ENCODE measurements around the gene KPNA3. TPM values are rescaled to one million over a fixed set of nuclear protein-coding genes. Genes with fewer than 3 reads are reported as not detected.
A peak's percentile ranks its signal among the peaks of the same experiment; 100 is the strongest.
"Not testable (repeated sequence)": the region's sequence is repeated elsewhere in the genome, so short reads cannot be mapped to it uniquely, and the experiment has no call there.

The KPNA3 gene, protein sequence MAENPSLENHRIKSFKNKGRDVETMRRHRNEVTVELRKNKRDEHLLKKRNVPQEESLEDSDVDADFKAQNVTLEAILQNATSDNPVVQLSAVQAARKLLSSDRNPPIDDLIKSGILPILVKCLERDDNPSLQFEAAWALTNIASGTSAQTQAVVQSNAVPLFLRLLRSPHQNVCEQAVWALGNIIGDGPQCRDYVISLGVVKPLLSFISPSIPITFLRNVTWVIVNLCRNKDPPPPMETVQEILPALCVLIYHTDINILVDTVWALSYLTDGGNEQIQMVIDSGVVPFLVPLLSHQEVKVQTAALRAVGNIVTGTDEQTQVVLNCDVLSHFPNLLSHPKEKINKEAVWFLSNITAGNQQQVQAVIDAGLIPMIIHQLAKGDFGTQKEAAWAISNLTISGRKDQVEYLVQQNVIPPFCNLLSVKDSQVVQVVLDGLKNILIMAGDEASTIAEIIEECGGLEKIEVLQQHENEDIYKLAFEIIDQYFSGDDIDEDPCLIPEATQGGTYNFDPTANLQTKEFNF
- polyA plus RNA-seq (ENCODE audit: insufficient read length in 4 of 4), result 10 to 100 TPM; 30.8 to 38.4 (median 38.2) TPM

- peak; percentile 88 to 96 (median 92) for DNase-seq (ENCODE audit: low read depth in 4 of 4, low spot score in 3 of 4)
Observed at GRCh38 chr13:49792550-49793324, at the start of gene KPNA3. Gene KPNA3 (minus strand): TSS chr13:49792682. CDS start chr13:49792506, 176 bp downstream.

DNA sequence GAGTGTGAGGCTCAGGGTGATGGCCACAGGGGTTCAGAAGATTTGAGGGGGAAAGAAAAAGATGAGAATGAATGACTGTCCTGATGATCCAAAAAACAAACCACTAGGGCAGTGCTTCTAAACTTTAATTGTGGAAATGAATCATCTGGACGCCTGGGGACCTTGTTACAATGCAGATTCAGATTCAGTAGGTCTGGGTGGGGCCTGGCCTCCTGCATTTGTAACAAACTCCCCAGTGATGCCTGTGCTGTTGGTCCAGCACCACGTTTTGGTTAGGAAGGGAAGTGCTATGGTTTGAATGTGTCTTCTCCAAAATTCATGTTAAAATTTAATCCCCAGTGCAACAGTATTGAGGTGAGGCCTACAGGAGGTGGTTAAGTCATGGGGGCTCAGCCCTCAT, 49.5 kb upstream of the KPNA3 start:
- no peak for DNase-seq (ENCODE audit: low read depth in 4 of 4, low spot score in 3 of 4)

DNA sequence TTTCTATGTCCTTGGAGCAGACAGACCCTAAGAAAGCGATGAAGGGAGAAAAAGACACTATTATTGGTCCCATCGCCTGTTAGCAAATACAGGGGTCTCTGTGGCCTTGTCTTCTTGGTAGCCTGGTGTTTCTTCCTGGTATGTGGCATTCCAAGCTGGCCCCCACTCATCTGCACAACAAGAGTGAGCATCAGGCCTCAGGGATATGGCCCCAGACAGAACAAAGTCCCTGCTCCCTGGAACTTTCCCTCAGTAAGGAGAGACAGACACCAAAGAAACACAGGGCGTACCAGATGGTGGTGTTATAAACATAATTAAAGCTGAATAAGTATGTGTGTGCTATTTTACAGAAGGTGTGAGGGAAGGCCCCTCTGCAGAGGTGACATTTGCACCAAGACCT, 48.2 kb upstream of the KPNA3 start:
- DNase-seq (ENCODE audit: low read depth in 4 of 4, low spot score in 3 of 4), result no peak

GRCh38 chr13:49840266-49840665, 47.8 kb upstream of the KPNA3 start:
- DNase-seq (ENCODE audit: low read depth in 4 of 4, low spot score in 3 of 4), result no peak

DNA sequence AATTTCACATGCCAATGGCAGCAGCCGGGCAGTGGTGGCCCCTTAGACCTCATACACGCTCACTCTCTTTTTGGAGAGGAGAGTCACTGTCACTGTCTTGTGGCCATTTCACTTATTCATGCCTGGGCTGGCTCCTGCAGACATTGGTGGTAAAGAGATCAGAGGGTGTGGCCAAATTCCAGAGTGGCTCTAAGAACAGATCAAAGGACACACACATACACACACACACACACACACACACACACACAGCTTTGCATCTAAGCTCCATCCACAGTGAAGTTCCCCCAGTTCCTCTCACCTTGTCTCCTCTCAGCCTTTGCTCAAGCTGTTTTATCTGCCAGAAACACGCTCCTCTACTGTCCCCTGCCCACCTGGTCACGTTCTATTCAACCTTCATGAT, 46.5 kb upstream of the KPNA3 start:
- DNase-seq (ENCODE audit: low read depth in 4 of 4, low spot score in 3 of 4), result no peak

DNA sequence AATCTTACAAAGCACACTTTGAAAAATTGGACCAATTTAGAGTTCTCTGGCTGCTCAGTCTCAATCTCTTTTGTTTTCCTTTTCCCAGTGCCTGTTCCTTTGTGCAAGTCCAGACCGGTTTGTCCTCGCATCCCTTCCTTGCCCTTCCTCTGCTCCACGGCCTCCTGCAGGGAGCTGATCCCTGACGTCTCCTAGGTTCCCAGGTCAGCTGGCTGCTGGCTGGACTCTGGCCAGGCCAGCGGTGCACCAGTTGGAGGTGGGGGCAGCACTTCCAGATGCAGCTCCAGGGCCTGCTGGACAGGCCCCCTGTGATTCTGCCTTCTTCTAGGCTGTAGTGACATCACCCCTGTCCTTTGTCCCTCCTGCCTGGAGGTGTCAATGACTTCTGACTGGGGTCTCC, 44.0 kb upstream of the KPNA3 start:
- DNase-seq (ENCODE audit: low read depth in 4 of 4, low spot score in 3 of 4), result no peak

DNA sequence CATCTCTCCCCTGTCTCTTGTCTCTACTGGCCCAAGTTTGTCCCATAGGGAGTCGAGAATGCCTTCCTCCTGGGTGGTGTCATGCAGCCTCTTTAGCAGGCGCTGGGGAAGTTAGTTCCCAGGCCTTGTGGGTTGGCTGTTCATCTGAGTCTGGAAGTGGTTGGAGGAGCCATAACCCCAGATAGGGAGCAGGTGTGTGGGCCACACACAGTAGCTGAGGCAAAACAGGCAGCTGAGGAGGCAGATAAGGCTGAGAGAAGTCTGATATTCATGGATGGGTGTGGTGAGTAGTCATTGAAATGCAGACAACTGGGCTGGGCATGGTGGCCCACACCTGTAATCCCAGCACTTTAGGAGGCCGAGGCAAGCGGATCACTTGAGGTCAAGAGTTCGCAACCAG, 40.9 kb upstream of the KPNA3 start:
- no peak for DNase-seq (ENCODE audit: low read depth in 4 of 4, low spot score in 3 of 4)

GRCh38 chr13:49831455-49831854, 39.0 kb upstream of the KPNA3 start:
- DNase-seq (ENCODE audit: low read depth in 4 of 4, low spot score in 3 of 4), result no peak

GRCh38 chr13:49830721-49831120, 38.2 kb upstream of the KPNA3 start:
- DNase-seq (ENCODE audit: low read depth in 4 of 4, low spot score in 3 of 4), result no peak

DNA sequence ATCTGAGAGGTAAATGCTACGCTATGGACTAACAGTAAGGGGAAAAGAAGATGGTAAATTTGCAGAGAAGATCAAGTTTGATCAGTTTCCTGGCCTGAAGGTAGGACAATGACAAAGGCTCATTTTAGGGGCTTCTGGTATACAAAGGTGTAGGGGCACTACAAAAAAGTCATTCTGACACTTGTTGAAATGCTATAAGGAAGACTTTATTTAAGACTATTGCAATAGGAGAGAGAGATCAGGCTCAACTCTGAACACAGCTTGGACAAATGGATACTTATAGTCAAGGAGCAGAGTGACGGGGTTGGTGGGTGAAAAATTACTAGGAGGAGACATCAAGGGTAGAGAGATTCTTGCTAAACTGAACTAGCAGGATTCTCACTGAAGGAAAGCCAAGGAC, 37.2 kb upstream of the KPNA3 start:
- no peak for DNase-seq (ENCODE audit: low read depth in 4 of 4, low spot score in 3 of 4)

DNA sequence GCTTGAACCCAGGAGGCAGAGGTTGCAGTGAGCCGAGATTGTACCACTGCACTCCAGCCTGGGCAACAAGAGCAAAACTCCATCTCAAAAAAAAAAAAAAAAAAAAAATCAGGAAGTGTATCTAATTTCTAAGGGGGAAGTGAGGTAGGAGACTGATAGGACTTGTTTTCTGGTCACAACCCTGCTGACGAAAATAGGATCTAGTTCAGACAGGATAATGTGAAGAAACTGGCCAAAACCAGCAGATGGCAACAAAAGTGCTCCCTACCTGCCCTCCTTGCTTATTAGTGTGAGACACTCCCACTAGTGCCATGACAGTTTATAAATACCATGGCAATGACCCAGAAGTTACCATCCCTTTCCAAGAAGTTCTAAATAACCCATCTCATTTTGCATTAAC, 36.0 kb upstream of the KPNA3 start:
- DNase-seq (ENCODE audit: low read depth in 4 of 4, low spot score in 3 of 4), result no peak

DNA sequence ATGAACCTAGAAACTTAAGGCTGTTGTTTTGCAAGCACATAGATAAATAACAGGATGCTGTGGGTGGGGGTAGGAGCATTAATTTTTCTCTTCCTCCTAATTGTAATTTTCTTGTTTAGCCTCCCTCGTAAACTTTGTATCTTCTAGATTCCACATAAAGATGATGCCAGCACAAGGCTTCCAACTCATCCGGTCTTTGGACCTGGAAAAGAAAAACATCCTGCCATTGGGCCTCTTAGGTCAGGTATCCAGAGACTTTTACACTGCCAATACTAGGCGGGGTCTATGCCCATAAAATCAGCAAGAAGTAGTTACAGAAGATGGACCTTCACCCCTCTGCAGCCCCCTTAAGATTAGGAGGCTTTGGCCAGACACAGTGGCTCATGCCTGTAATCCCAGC, 35.4 kb upstream of the KPNA3 start:
- no peak for DNase-seq (ENCODE audit: low read depth in 4 of 4, low spot score in 3 of 4)

DNA sequence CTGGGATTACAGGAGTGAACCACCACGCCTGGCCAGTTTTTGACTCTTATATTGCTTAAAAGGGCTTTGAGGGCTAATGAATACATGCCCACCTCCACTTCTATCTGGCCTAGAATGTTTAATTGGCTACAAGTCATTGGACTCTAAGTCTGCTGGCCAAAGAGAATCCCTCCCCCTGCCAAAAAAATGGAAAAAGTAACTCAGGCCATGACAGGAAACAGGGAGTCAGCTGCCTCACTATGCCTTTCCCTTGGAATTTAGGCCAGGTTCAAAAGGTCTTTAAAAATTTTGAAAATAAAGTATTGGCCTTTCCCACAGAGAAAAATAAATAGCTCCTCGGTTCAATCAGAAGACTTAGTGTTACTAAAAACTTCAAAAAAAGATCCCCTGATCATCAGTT, 34.9 kb upstream of the KPNA3 start:
- DNase-seq (ENCODE audit: low read depth in 4 of 4, low spot score in 3 of 4), result no peak

DNA sequence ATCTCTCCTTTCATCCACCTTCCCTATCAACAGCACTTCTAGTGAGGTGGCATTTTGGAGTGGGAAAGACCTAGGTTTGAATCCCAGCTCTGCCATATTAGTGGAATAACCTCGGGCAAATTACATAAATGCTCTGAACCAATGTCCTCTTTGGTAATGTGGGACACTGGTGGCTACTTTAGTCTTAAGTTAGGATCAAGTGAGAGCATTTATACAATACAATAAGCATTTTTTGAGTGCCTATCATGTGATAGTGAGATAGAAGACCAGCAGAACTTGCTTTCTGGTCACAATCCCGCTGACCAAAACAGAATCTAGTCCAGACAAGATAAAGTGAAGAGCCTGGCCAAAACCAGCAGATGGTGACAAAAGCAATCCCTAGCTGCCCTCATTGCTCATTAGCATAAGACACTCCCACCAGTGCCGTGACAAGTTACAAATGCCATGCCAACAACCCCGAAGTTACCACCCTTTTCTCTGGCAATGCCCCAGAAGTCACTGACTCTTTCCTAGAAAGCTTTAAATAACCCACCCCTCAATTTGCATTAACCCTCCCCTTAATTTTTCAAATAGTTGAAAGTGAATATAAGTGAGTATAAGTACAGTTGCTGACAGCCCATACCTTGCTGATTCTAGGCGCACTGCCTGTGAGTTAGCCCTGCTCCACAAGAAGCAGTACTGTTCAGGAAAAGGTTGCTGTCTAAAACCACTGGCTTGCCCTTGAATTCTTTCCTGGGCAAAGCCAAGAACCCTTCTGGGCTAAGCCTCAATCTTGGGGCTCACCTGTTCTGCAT, 28.9 kb upstream of the KPNA3 start:
- no peak for DNase-seq (ENCODE audit: low read depth in 4 of 4, low spot score in 3 of 4)

DNA sequence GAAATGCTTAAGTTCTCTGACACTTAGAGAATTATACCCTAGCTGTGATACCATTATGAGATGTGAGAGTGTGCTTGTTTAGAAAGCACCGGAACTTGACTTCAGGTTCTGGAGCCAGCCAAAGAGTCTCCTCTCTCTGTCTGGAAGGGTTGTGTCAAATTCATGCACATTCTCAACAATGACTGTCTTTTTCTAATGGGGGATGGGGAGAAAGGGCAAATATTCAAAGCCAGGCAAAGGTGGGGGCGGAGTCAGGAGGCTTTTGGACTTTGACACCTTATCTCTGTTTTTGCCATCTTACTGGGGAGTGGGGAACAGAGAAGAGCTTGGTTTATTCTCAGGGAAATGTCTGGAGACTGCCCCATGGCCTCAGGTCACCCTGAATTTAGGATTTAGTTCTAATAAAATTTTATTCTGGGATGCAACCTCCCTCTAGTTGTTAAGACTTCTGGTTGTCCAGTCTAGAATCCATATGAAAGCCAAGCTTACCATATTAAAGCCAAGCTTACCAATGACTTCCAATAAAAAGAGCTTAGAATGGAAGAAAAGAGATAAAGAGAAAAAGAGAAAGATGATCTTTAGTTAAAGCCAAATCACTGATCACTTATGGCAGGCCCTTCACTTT, 28.2 kb upstream of the KPNA3 start:
- no peak for DNase-seq (ENCODE audit: low read depth in 4 of 4, low spot score in 3 of 4)

DNA sequence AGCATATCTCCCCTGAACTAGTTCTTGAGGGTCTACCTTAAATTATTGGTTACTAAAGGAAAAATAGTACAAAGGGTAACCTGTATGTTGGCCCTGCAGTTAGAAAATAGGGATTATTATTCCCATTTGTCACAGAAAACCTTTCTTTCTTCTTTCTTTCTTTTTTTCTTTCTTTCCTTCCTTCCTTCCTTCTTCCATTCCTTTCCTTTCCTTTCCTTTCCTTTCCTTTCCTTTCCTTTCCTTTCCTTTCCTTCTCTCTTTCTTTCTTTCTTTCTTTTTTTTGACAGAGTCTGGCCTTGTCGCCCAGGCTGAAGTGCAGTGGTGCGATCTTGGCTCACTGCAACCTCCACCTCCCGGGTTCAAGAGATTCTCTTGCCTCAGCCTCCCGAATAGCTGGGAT, 23.6 kb upstream of the KPNA3 start:
- DNase-seq (ENCODE audit: low read depth in 4 of 4, low spot score in 3 of 4), result not testable (repeated sequence)

DNA sequence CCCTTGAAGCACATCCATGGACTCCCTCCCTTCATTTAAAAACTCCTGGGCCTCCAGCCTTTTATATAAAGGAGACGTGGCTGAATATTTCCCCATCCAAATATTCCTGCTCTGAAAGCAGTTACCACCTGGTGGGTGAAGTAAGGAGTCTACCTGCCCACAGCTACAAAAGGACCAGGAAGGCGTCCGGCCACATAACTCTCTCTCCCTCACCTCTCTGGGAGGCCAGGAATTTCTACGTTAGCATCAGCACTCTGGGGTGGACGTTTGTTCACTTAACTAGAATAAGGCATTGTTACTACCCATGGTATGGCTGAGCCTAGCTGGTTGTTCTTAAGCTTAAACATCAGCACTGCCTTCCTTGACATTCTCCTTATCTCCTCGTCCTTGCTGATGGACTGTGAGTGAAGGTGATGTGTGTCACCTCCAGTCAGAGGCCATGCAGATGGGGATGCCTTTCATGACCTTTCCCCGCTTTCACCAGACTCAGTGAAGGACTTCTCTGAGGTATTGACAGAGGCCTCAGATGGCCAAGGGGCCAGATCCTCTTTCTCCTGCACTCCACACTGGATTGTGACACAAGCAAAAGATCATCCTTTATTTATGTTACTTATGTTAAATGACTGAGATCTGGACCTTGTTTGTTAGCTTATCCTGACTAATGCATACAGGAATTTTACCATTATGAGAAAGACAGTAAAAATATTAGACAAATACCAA, 22.2 kb upstream of the KPNA3 start:
- no peak for DNase-seq (ENCODE audit: low read depth in 4 of 4, low spot score in 3 of 4)

DNA sequence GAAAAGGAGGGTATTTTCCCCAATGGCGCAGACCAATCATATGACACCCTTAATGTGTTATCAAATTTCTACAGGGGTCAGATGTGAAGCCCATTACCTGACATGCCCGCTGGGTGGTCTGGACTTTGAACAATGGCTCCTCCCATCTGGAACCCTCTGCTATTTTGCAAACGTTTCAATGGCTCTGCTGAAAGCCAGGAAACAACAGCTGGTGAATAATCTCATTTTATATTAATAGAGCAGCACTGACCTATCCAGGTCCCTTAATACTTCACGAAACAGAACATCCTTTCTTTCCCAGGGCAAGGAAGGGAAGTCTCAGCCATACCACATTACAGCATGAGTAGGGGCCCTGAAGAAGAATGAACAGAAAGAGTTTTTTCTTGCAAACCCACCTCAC, 20.3 kb upstream of the KPNA3 start:
- DNase-seq (ENCODE audit: low read depth in 4 of 4, low spot score in 3 of 4), result no peak

GRCh38 chr13:49811527-49811908, 19.0 kb upstream of the KPNA3 start:
- no peak for DNase-seq (ENCODE audit: low read depth in 4 of 4, low spot score in 3 of 4)

Data from right renal pelvis (tissue), 4 donors.